Ishikawa (cell line): ENCODE data around the gene MYMX.

Experiments used
- CEBPB ChIP-seq: IDR thresholded peaks from 2 replicates; pipeline ENCODE4 v1.6.1; 2012
- CREB1 ChIP-seq: IDR thresholded peaks from 2 replicates; pipeline ENCODE4 v1.6.1; 2012; ENCODE audit warnings: low read depth
- EGR1 ChIP-seq: IDR thresholded peaks from 2 replicates; pipeline ENCODE4 v1.6.1; 2012
- EP300 ChIP-seq: IDR thresholded peaks from 2 replicates; pipeline ENCODE4 v1.6.1; 2012; ENCODE audit warnings: borderline replicate concordance
- FOXM1 ChIP-seq: IDR thresholded peaks from 2 replicates; pipeline ENCODE4 v1.6.1; 2012; ENCODE audit warnings: low read depth, borderline replicate concordance
- MAX ChIP-seq: IDR thresholded peaks from 2 replicates; pipeline ENCODE4 v1.6.1; 2012
- NFIC ChIP-seq: IDR thresholded peaks from 2 replicates; pipeline ENCODE4 v1.6.1; 2012
- RAD21 ChIP-seq: IDR thresholded peaks from 2 replicates; pipeline ENCODE4 v1.6.1; 2012; ENCODE audit warnings: low read depth
- TAF1 ChIP-seq: IDR thresholded peaks from 2 replicates; pipeline ENCODE4 v1.6.1; 2012; ENCODE audit warnings: low read depth, mild to moderate bottlenecking
- TCF12 ChIP-seq: IDR thresholded peaks from 2 replicates; pipeline ENCODE4 v1.6.1; 2012; ENCODE audit warnings: low read depth
- TEAD4 ChIP-seq: IDR thresholded peaks from 2 replicates; pipeline ENCODE4 v1.6.1; 2012
- USF1 ChIP-seq: IDR thresholded peaks from 2 replicates; pipeline ENCODE4 v1.6.1; 2012
- YY1 ChIP-seq: IDR thresholded peaks from 2 replicates; pipeline ENCODE4 v1.6.1; 2012; ENCODE audit warnings: low read depth
- ZBTB7A ChIP-seq: IDR thresholded peaks from 2 replicates; pipeline ENCODE4 v1.6.1; 2012; ENCODE audit warnings: low read depth
- TF ChIP-seq, protein P1 (sequence below): IDR thresholded peaks from 2 replicates; pipeline ENCODE4 v1.6.1; 2012; ENCODE audit warnings: low read depth, mild to moderate bottlenecking

MYMX gene

DNA sequence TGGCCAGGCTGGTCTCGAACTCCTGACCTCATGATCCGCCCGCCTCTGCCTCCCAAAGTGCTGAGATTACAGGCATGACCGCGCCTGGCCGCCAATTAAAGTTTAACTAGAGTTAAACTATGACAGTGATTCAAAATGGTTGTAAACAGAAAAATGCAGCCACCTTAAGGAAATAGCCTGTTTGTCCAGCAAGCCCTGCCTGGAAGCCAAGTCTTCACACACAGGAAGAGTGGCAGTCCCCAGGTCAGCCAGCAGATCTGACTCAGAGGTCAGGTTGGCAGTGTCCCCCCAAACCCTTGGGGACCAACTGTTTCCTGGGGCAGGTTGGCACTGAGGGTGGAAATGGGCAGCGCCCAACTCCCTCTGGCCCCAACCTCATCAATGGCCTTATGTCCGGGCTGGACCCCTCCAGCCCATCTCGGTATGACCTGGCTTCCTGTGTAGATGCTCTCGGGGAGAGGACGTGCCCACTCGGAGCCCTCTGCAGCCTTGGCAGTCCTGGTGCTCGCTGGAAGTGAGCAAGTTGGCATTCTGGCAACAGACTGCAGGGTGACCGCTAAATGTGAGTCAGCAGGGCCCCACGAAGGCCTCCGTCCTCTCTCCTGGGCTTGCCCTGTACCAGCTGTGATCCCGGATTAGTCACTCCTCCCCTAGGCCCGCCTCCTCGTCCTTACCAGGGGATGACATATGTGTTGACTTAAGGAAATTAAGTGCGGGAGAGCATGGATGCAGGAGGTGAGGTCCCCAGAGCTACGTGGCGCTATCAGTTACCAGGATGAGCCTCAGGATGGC, 20.5 kb downstream of the MYMX start:
- TF ChIP-seq TEAD4, result no peak
- TF ChIP-seq CEBPB, result no peak
- peak; percentile 58; the same call in 1 of the 2 replicates for TF ChIP-seq NFIC
- no peak for TF ChIP-seq USF1
- no peak for TF ChIP-seq EGR1
- TF ChIP-seq ZBTB7A, result no peak

GRCh38 chr6:44237813-44238433, 21.2 kb downstream of the MYMX start:
- TF ChIP-seq YY1 (0 out of 2 replicates have a peak, but pooled peaks have one; percentile 9), RAD21 (peak; percentile 59; the same call in 1 of the 2 replicates), MAX (peak; percentile 46; the same call in 1 of the 2 replicates), ZBTB7A (peak; percentile 90), NFIC (no peak), TCF12 (no peak), EGR1 (no peak)

DNA sequence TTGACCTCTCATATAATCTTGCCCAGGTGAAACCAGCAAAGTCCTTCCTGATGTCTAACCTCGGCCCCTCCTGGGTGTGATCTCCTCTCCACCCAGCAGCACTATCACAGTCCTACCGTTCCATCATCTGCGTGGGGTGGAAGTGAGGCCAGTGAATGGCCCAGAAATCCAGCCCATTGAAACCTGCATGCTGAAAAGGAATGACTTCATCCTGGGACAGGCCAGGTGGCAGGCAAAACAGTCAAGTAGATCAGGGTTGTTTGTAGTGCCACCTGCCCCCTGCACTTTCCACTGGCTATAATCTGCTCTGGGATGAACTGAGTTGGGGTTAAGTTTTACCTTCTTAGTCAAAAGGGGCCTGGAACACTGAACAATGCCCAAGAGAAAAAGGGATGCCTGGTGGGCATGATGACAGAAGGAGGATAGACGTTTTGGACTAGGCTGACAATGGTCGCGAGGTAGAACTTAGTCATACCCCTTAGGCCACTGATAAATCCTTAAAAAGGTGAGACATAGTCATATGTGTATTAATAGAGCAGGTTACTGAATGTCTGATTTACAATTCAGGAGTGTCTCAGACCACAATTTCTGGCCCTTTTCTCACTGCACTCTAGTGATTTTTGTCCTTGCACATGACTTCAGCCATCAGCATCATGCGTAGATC, 22.1 kb downstream of the MYMX start:
- TF ChIP-seq RAD21 (no peak), NFIC (no peak), CREB1 (no peak), TAF1 (no peak), EGR1 (no peak), CEBPB (no peak), USF1 (no peak), FOXM1 (no peak), TEAD4 (no peak), EP300 (no peak), TCF12 (no peak), ZBTB7A (no peak), MAX (no peak), YY1 (no peak)
- TF ChIP-seq, protein P1, sequence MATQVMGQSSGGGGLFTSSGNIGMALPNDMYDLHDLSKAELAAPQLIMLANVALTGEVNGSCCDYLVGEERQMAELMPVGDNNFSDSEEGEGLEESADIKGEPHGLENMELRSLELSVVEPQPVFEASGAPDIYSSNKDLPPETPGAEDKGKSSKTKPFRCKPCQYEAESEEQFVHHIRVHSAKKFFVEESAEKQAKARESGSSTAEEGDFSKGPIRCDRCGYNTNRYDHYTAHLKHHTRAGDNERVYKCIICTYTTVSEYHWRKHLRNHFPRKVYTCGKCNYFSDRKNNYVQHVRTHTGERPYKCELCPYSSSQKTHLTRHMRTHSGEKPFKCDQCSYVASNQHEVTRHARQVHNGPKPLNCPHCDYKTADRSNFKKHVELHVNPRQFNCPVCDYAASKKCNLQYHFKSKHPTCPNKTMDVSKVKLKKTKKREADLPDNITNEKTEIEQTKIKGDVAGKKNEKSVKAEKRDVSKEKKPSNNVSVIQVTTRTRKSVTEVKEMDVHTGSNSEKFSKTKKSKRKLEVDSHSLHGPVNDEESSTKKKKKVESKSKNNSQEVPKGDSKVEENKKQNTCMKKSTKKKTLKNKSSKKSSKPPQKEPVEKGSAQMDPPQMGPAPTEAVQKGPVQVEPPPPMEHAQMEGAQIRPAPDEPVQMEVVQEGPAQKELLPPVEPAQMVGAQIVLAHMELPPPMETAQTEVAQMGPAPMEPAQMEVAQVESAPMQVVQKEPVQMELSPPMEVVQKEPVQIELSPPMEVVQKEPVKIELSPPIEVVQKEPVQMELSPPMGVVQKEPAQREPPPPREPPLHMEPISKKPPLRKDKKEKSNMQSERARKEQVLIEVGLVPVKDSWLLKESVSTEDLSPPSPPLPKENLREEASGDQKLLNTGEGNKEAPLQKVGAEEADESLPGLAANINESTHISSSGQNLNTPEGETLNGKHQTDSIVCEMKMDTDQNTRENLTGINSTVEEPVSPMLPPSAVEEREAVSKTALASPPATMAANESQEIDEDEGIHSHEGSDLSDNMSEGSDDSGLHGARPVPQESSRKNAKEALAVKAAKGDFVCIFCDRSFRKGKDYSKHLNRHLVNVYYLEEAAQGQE, result no peak

GRCh38 chr6:44243345-44243744, 26.6 kb downstream of the MYMX start:
- TF ChIP-seq USF1, result no peak
- no peak for TF ChIP-seq CREB1
- TF ChIP-seq YY1, result no peak
- TF ChIP-seq MAX, result no peak
- TF ChIP-seq TCF12, result no peak
- no peak for TF ChIP-seq NFIC
- TF ChIP-seq, protein P1, result no peak
- TF ChIP-seq EGR1, result no peak
- TF ChIP-seq RAD21, result no peak
- no peak for TF ChIP-seq TEAD4
- TF ChIP-seq CEBPB, result no peak
- no peak for TF ChIP-seq ZBTB7A
- no peak for TF ChIP-seq EP300
- no peak for TF ChIP-seq TAF1
- no peak for TF ChIP-seq FOXM1
